HepG2 (cell line): ENCODE data around the gene SPRED2. TPM values are rescaled to one million over a fixed set of nuclear protein-coding genes. Genes with fewer than 3 reads are reported as not detected.
A peak's percentile ranks its signal among the peaks of the same experiment; 100 is the strongest.

Experiments
- ATAC-seq: fragments of 200-7000 bp; cut with Tn5 transposase; 3 replicates; pipeline ENCODE4 v1.9.1; 2020; ENCODE audit warnings: mild to moderate bottlenecking, moderate library complexity
- BruUV-seq: library from RNA; stranded (reverse); fragments of 400-500 nt; replicated peaks from 2 replicates; lab custom pipeline; 2021; lab: Mats Ljungman, UMichigan
- CTCF ChIA-PET: fragments of 300-600 bp; formaldehyde crosslinking; extraction: SDS; loops from one replicate; lab custom pipeline; 2021; ENCODE audit warnings: low total read pairs, inconsistent platforms, low intra/inter-chr PET ratio; lab: Yijun Ruan, JAX
- POLR2A ChIA-PET: fragments of 350-600 bp; sonication (Branson Sonifier 250); formaldehyde crosslinking; loops from one replicate; lab custom pipeline; 2020; ENCODE audit warnings: antibody characterized with exemption, inconsistent platforms; lab: Yijun Ruan, JAX
- DNase-seq: peaks from one replicate; pipeline ENCODE4 v3.0.0-alpha.2; 2015; ENCODE audit warnings: low spot score
- FAIRE-seq: peaks from 3 replicates; lab custom pipeline; 2011; peaks lifted over from hg19 to GRCh38; lab: Jason Lieb, UNC
- H2AFZ ChIP-seq: one replicate; pipeline ENCODE4 v1.6.1; 2011; ENCODE audit warnings: low read length, inconsistent platforms
- H3K27ac ChIP-seq: fragments of 300-600 bp; 3 replicates; pipeline ENCODE4 v1.8.0; 2011; ENCODE audit warnings: mixed run types, mild to moderate bottlenecking, mixed read lengths, low read length, inconsistent platforms; ENCODE audit not compliant: insufficient read depth; ENCODE audit errors: extremely low read length
- H3K27me3 ChIP-seq, 2 experiments: fragments of 200-600 bp in 1 of 2; 2 replicates in 1 of 2; 3 replicates in 1 of 2; pipeline versions ENCODE4 v1.6.0 to v1.8.0; 2011; ENCODE audit warnings: low read length in 2 of 2, mild to moderate bottlenecking in 2 of 2, moderate library complexity in 2 of 2, inconsistent platforms in 1 of 2; ENCODE audit not compliant: insufficient read depth in 2 of 2, control insufficient read depth in 1 of 2
- H3K36me3 ChIP-seq, 2 experiments: fragments of 200-600 bp in 1 of 2; replicated peaks in 1 of 2; 2 replicates in 1 of 2; 3 replicates in 1 of 2; pipeline versions ENCODE4 v1.5.1 to v1.8.0; 2011; ENCODE audit warnings: low read length in 2 of 2, inconsistent platforms in 1 of 2; ENCODE audit not compliant: insufficient read depth in 2 of 2, control insufficient read depth in 1 of 2
- H3K4me1 ChIP-seq: 2 replicates; pipeline ENCODE4 v1.5.1; 2012; ENCODE audit warnings: low read length, inconsistent platforms; ENCODE audit not compliant: insufficient read depth
- H3K4me2 ChIP-seq: 2 replicates; pipeline ENCODE4 v1.6.0; 2011; ENCODE audit warnings: low read depth, low read length, inconsistent platforms
- H3K4me3 ChIP-seq, 3 experiments: fragments of 200-600 bp in 1 of 3; sonication (generic), shearing (Covaris generic) in 1 of 3; replicated peaks in 1 of 3; 2 replicates each; pipeline ENCODE4 v1.5.1; 2011 to 2016; ENCODE audit warnings: low read length in 3 of 3, inconsistent platforms in 2 of 3, low read depth in 2 of 3, mild to moderate bottlenecking in 2 of 3, control low read depth in 1 of 3, mixed read lengths in 1 of 3; ENCODE audit not compliant: insufficient read depth in 1 of 3
- H3K79me2 ChIP-seq: one replicate; pipeline ENCODE4 v1.6.1; 2011; ENCODE audit warnings: low read length, inconsistent platforms; ENCODE audit not compliant: insufficient read depth
- H3K9ac ChIP-seq: 2 replicates; pipeline ENCODE4 v1.6.0; 2011; ENCODE audit warnings: mild to moderate bottlenecking, low read depth, low read length, inconsistent platforms; ENCODE audit not compliant: insufficient read depth
- H3K9me3 ChIP-seq: 2 replicates; pipeline ENCODE4 v1.5.1; 2012; ENCODE audit warnings: mild to moderate bottlenecking, low read length
- H4K20me1 ChIP-seq: 2 replicates; pipeline ENCODE4 v1.6.0; 2011; ENCODE audit warnings: inconsistent platforms, mild to moderate bottlenecking, low read length, moderate library complexity; ENCODE audit not compliant: insufficient read depth
- CEBPG ChIP-seq: IDR thresholded peaks from 2 replicates; pipeline ENCODE4 v1.6.1; 2016
- CHCHD3 ChIP-seq: sonication (generic); formaldehyde crosslinking; IDR thresholded peaks from 2 replicates; pipeline ENCODE4 v1.8.0; 2022; ENCODE audit warnings: mild to moderate bottlenecking, missing genetic modification reagents, moderate library complexity
- PAF1 ChIP-seq: IDR thresholded peaks from 2 replicates; pipeline ENCODE4 v1.6.1; 2016; ENCODE audit warnings: missing genetic modification reagents, missing compliant biosample characterization
- SALL2 ChIP-seq: sonication (generic); formaldehyde crosslinking; IDR thresholded peaks from 2 replicates; pipeline ENCODE4 v1.8.1; 2023; ENCODE audit warnings: mild to moderate bottlenecking, missing genetic modification reagents, inconsistent platforms
- SRSF4 ChIP-seq: fragments of 200-400 bp; formaldehyde crosslinking; IDR thresholded peaks from one replicate; pipeline ENCODE4 v1.6.1; 2018; ENCODE audit warnings: mild to moderate bottlenecking, low read depth, low read length, moderate library complexity; ENCODE audit not compliant: poor library complexity, severe bottlenecking
- ZNF781 ChIP-seq: sonication (generic); formaldehyde crosslinking; IDR thresholded peaks from 2 replicates; pipeline ENCODE4 v1.5.1; 2020; ENCODE audit warnings: borderline replicate concordance, mild to moderate bottlenecking, missing genetic modification reagents; ENCODE audit errors: not compliant biosample characterization
- WGBS: methylation state at CpG from one replicate; pipeline ENCODE4 v1.1.6; 2017; ENCODE audit warnings: low lambda C conversion rate; 5-methylcytosine and 5-hydroxymethylcytosine counted together
- in situ Hi-C: cut with HindIII; loops from 2 replicates; pipeline ENCODE4 v1.10.0; 2017; ENCODE audit warnings: low pct_unique_long_range_greater_than_20kb; ENCODE audit not compliant: extremely low pct_ligation_motif_present
- intact Hi-C: fragments of 100-400 bp; cut with micrococcal nuclease; formaldehyde crosslinking; loops from one replicate; pipeline ENCODE4 v1.10.0; 2022; ENCODE audit not compliant: unreplicated experiment
- polyA plus RNA-seq, 8 experiments: library from polyadenylated mRNA; depleted of rRNA in 3 of 8; stranded (reverse) in 7 of 8; unstranded in 1 of 8; fragments of >200 nt; fragmentation: Illumina TruSeq in 4 of 8; extraction: Trizol in 4 of 8; gene quantifications; 2 replicates each; pipeline versions ENCODE4 v1.2.1 to v1.2.3, GENCODE V29; 2011 to 2016; ENCODE audit warnings: low read depth in 4 of 8, missing spikeins in 1 of 8, mixed read lengths in 1 of 8; ENCODE audit not compliant: insufficient read depth in 1 of 8
- total RNA-seq, 5 experiments: library from RNA; depleted of rRNA; stranded (reverse); fragments of >200 nt; fragmentation: Illumina TruSeq; extraction: Trizol; gene quantifications; 2 replicates each; pipeline ENCODE4 v1.2.3, GENCODE V29; 2016; ENCODE audit warnings: low read depth in 1 of 5
- TF ChIP-seq, protein P1 (sequence below): sonication (generic); formaldehyde crosslinking; IDR thresholded peaks from 2 replicates; pipeline ENCODE4 v1.8.1; 2023; ENCODE audit warnings: mild to moderate bottlenecking, missing genetic modification reagents
- TF ChIP-seq, protein P2 (sequence below): sonication (generic); formaldehyde crosslinking; IDR thresholded peaks from 2 replicates; pipeline ENCODE4 v1.4.0; 2020; ENCODE audit warnings: mild to moderate bottlenecking, missing genetic modification reagents
- TF ChIP-seq, protein P3 (sequence below): sonication (generic); formaldehyde crosslinking; IDR thresholded peaks from 2 replicates; pipeline ENCODE4 v1.4.0; 2020; ENCODE audit warnings: missing genetic modification reagents, borderline replicate concordance

The SPRED2 gene
- total and polyA plus RNA-seq, 2 of the 13 experiments (the other 11 are each of a cell fraction or from before 2014, with no cell fraction given): 13.0 to 37.0 TPM

DNA sequence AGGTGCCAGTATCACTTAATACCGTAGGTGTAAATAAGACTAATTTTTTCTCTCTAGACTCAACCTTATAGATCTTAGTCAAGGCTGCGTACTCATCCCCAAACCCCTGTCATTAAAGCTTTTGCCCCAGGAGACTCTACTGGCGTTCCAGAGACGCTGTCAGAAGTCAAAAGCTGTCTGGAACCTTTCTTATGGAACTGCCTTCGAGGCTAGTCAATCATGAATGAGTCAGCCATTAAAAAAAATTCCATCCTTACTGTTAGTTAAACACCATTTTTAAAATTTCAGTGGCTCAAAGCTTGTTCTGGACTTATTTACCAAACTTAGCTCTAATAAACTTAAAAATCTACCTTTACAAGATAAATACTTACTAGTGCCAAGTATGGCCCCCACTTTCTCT lies 52.1 kb downstream of the SPRED2 start:
- no peak for ATAC-seq
- intact Hi-C loops: no loop called here
- TF ChIP-seq SALL2 (CRISPR knock-in tag) (no peak), ZNF781 (CRISPR knock-in tag) (no peak), SRSF4 (no peak), CEBPG (CRISPR knock-in tag) (no peak), CHCHD3 (CRISPR knock-in tag) (no peak), PAF1 (CRISPR knock-in tag) (no peak)
- TF ChIP-seq, protein P1, sequence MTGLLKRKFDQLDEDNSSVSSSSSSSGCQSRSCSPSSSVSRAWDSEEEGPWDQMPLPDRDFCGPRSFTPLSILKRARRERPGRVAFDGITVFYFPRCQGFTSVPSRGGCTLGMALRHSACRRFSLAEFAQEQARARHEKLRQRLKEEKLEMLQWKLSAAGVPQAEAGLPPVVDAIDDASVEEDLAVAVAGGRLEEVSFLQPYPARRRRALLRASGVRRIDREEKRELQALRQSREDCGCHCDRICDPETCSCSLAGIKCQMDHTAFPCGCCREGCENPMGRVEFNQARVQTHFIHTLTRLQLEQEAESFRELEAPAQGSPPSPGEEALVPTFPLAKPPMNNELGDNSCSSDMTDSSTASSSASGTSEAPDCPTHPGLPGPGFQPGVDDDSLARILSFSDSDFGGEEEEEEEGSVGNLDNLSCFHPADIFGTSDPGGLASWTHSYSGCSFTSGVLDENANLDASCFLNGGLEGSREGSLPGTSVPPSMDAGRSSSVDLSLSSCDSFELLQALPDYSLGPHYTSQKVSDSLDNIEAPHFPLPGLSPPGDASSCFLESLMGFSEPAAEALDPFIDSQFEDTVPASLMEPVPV: no peak
- TF ChIP-seq, protein P2, sequence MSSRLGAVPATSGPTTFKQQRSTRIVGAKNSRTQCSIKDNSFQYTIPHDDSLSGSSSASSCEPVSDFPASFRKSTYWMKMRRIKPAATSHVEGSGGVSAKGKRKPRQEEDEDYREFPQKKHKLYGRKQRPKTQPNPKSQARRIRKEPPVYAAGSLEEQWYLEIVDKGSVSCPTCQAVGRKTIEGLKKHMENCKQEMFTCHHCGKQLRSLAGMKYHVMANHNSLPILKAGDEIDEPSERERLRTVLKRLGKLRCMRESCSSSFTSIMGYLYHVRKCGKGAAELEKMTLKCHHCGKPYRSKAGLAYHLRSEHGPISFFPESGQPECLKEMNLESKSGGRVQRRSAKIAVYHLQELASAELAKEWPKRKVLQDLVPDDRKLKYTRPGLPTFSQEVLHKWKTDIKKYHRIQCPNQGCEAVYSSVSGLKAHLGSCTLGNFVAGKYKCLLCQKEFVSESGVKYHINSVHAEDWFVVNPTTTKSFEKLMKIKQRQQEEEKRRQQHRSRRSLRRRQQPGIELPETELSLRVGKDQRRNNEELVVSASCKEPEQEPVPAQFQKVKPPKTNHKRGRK (CRISPR knock-in tag): no peak
- TF ChIP-seq, protein P3, sequence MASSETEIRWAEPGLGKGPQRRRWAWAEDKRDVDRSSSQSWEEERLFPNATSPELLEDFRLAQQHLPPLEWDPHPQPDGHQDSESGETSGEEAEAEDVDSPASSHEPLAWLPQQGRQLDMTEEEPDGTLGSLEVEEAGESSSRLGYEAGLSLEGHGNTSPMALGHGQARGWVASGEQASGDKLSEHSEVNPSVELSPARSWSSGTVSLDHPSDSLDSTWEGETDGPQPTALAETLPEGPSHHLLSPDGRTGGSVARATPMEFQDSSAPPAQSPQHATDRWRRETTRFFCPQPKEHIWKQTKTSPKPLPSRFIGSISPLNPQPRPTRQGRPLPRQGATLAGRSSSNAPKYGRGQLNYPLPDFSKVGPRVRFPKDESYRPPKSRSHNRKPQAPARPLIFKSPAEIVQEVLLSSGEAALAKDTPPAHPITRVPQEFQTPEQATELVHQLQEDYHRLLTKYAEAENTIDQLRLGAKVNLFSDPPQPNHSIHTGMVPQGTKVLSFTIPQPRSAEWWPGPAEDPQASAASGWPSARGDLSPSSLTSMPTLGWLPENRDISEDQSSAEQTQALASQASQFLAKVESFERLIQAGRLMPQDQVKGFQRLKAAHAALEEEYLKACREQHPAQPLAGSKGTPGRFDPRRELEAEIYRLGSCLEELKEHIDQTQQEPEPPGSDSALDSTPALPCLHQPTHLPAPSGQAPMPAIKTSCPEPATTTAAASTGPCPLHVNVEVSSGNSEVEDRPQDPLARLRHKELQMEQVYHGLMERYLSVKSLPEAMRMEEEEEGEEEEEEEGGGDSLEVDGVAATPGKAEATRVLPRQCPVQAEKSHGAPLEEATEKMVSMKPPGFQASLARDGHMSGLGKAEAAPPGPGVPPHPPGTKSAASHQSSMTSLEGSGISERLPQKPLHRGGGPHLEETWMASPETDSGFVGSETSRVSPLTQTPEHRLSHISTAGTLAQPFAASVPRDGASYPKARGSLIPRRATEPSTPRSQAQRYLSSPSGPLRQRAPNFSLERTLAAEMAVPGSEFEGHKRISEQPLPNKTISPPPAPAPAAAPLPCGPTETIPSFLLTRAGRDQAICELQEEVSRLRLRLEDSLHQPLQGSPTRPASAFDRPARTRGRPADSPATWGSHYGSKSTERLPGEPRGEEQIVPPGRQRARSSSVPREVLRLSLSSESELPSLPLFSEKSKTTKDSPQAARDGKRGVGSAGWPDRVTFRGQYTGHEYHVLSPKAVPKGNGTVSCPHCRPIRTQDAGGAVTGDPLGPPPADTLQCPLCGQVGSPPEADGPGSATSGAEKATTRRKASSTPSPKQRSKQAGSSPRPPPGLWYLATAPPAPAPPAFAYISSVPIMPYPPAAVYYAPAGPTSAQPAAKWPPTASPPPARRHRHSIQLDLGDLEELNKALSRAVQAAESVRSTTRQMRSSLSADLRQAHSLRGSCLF (CRISPR knock-in tag): no peak
- TF ChIP-seq, all 625 proteins: peak for 0
- Histone ChIP-seq H4K20me1 (peaks cover 43% of the 10 kb centered on the region; the same call in 1 of the 2 replicates), H3K79me2 (peaks cover 93% of the 10 kb centered on the region), H3K27ac (peak overlapping the region; percentile 43), H3K9me3 (no peaks in the 10 kb centered on the region), H3K27me3 (no peaks in the 10 kb centered on the region), H3K36me3 (peaks cover 4 to 30% of the 10 kb centered on the region in 2 experiments), H3K4me3 (no peak overlapping the region), H2AFZ (no peak overlapping the region), H3K9ac (no peak overlapping the region), H3K4me1 (peaks cover 95% of the 10 kb centered on the region), H3K4me2 (no peak overlapping the region)
- in situ Hi-C loops: loop anchor here (5.0 kb wide), 1 partner anchor 52 kb away; the partner anchor contains the start of gene SPRED2
- ChIA-PET CTCF (no interaction called here), POLR2A (interaction anchor here (1.9 to 3.6 kb wide), 4 partner anchors 10 to 56 kb away, joined by 7 to 14 read pairs (median 12); partner anchors contain the start of gene SPRED2)
- FAIRE-seq (no peak), DNase-seq (no peak)
- BruUV-seq: TSS peak; percentile 4
- WGBS: 69% methylated on average over 5 of the region's 5 CpGs
